Right lung (tissue), 5 donors: ENCODE results near the gene OPRL1. TPM values are rescaled to one million over a fixed set of nuclear protein-coding genes. Genes with fewer than 3 reads are reported as not detected.
"Not testable (repeated sequence)": the region's sequence is repeated elsewhere in the genome, so short reads cannot be mapped to it uniquely, and the experiment has no call there.

Experiments
- DNase-seq, 2 donors: peaks; one replicate each; pipeline ENCODE4 v3.0.0-alpha.2; 2013
- polyA plus RNA-seq, 5 donors: library from polyadenylated mRNA; unstranded; fragments of 120-200 nt; gene quantifications; one replicate each; pipeline versions ENCODE4 v1.2.1 to v1.2.3, GENCODE V29; 2013; ENCODE audit warnings: inconsistent platforms in 1 of 5, low replicate concordance in 1 of 5; ENCODE audit not compliant: insufficient read length in 5 of 5, insufficient read depth in 1 of 5

Gene OPRL1
- polyA plus RNA-seq, 5 donors = 1.8 to 2.6 (median 2.4) TPM

DNA sequence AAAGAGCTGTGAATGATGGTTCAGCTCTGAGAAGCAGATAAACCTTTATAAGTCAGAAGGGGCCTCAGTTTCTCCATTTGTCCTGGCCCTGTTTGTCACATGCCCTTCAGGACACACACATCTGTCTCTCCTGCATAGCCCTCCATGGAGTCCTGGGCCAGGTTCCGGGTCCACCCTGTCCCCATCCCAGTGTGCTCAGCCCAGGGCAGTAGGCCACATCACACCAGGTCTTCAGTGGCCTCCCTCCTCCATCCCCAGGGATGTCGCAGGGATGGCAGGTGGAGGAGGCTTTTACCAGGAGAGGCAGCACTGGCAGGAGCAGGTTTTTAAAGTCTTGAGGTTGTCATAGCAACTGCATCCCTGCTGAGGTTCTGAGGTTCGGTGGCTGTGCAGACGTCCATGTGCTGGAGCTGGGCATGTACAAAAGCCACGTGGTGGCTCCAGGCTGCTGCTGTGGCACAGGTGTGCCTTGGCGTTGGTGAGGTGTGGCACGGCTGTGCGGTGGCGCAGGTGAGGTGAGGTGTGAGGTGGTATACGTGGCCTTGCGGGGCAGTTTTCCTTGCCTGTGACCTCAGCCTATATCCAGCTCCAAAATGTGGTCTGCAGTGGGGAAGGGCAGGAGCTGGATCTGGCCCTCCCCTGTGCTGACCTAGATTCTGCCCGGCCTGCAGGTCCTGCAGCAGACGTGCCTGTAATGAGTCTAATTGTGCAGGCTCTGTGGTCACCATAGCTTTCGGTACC lies 35.5 kb downstream of the OPRL1 start:
- no peak for DNase-seq

DNA sequence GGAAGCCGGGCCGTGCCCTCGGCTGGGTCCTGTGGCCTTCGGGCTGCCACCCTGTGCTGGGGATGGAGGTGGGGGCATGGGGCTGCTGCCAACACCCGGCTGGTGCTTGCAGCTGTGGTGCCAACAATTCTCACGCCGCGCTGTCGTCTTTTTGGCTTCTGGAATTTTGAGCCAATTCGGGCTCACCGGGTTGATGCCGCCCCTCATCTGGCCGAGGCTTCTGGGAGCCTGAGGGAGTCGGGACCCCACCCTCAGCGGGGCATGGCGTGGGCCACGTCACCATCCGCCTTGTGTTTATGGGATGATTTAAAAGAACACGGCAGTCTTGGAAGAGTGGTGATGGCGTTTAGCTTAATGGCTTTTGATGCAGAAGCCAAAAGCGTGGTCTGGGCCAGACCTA lies 36.1 kb downstream of the OPRL1 start:
- no peak for DNase-seq

DNA sequence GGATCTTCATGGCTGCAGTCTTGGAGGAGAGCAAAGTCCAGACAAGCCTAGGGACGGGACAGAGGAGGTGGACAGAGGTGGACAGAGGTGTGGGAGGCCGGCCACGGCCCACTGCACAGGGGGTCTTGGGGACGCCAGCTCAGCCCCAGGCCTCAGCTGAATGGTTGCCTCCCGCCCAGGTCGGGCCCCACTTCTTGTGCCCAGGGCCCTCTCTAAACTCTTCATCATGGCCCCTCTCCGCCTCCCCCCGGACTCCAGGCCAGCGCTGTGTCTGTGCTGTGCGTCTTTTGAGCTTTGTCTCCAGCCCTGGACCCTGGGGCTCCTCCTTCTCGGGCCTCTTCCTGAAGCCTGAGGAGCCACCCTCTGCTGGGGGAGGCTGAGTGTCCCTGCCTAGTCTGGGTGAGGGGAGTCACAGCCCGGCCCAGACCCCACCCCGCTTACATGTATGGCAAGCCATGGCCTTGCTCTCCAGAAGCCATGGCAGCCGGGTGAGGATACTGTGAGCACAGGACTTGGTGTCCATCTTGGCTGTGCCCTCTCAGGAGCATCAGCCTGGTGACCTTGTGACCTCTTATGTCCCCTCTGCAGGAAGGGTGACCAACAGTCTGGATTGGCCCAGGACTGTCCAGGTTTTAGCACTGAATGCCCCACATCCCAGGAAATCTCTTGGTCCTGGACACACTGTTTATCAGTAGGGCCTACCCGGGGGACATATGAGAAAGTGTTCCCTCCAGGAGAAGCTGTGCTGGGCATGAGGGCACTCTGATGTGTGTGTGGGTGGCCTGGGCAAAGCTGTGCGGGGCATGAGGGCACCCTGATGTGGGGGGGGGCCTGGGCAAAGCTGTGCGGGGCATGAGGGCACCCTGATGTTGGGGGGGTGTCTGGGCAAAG lies 36.9 kb downstream of the OPRL1 start:
- no peak for DNase-seq

DNA sequence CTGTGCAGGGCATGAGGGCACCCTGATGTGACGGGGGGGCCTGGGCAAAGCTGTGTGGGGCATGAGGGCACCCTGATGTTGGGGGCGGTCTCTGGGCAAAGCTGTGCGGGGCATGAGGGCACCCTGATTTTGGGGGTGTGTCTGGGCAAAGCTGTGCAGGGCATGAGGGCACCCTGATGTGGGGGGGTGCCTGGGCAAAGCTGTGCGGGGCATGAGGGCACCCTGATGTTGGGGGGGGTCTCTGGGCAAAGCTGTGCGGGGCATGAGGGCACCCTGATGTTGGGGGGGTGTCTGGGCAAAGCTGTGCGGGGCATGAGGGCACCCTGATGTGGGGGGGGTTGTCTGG lies 37.5 kb downstream of the OPRL1 start:
- DNase-seq = not testable (repeated sequence)

DNA sequence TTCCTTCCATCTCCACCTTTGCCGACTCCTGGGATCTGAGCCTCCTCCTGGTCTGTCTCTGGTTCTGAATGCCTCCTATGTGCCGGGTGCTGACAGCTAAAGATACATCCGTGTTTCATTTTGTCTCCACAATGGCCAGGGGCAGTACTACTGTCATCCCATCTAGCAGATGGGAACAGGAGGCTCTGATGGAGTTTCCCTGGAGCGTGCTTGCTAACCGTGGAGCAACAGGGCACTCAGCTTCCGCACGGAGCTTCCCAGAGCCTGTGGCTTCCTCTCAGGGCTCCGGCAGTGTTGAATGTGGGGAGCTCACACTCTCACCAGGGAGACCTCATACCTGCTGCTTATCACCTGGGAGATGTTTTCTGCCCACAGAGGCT lies 39.4 kb downstream of the OPRL1 start:
- DNase-seq = no peak

DNA sequence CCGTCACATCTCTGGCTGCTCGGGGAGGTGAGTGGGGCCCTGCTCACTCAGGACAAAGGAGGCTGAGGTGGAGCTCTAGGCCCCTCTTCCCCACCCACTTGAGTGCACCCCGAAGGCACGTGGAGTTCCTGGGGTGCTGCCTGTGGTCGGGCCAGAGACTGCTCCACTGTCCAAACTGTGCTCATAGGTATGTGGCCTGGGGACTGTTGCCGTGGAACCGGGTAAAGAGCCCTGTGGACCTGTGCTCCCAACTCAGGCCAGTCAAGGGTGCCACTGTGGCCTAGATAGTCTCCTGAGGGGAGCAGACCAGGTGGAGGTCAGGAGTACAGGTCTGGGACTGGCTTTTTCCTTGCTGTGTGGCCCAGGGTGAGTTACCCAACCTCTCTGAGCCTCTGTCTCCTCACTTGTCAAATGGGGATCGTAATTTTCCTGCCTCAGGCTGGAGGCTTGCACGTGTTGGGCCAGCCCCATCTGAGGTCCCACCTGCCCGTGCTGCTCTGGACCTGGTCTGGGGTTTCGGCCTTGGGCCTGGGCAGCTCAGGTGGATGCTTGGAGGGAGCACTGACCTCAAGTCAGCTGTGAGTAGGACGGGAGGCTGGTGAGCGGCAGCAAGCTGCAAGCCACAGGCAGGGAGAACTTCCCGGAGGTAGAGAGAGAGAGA lies 39.9 kb downstream of the OPRL1 start:
- DNase-seq = no peak

DNA sequence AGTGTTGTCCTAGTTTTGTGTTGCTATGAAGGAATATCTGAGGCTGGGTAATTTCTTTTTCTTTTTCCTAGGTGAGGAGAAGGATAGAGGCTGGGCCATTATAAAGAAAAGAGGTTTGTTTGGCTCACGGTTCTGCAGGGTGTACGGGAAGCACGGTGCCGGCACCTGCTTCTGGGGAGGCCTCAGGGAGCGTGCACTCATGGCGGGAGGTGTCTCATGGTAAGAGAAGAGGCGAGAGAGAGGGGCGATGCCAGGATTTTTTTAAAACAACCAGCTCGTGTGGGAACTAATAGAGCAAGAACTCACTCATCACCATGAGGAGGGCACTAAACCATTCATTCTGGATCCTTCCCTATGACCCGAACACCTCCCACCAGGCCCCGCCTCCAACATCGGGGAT lies 41.7 kb downstream of the OPRL1 start:
- no peak for DNase-seq

DNA sequence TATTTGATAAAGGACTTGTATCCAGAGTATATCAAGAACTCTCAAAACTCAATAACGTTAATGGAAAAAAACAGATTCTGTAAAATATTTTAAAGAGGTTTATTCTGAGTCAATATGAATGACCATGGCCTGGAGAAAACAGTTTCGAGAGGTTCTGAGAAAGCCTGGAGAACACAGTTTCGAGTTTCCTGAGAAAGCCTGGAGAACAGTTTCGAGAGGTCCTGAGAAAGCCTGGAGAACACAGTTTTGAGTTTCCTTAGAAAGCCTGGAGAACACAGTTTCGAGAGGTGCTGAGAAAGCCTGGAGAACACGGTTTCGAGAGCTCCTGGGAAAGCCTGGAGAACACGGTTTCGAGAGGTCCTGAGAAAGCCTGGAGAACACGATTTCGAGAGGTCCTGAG lies 43.0 kb downstream of the OPRL1 start:
- not testable (repeated sequence) for DNase-seq

DNA sequence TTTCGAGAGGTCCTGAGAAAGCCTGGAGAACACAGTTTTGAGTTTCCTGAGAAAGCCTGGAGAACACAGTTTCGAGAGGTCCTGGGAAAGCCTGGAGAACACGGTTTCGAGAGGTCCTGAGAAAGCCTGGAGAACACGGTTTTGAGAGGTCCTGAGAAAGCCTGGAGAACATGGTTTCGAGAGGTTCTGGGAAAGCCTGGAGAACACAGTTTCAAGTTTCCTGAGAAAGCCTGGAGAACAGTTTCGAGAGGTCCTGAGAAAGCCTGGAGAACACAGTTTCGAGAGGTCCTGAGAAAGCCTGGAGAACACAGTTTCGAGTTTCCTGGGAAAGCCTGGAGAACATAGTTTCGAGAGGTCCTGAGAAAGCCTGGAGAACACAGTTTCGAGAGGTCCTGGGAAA lies 43.6 kb downstream of the OPRL1 start:
- DNase-seq = not testable (repeated sequence)

DNA sequence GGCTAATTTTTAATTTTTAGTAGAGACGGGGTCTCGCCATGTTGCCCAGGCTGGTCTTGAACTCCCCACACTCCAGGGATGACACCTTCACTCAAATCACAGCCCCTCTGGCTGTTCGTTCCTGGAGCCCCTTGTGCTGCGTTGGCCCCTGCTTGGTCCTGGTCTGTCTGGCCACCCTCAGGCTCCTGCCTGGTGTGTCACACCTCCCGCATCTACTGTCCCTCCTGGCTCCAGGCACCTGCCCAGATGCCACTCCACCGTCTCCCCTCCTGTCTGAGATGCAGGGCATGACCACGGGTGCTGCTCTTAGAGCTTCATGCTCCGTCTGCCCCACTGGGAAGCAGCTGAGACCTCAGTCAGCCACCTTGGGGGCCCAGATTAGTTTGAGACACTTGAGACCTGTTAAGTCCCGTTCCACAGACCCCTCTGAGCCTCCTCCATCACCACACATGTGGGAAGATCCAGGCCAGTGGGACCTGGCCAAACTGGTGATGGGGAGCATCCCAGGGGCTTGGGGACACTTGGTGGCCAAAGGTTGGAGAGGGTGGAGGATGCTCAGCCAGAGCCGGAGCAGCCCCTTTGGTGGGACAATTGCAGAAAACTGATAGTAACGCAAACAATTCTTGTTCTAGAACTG lies 49.4 kb downstream of the OPRL1 start:
- no peak for DNase-seq

DNA sequence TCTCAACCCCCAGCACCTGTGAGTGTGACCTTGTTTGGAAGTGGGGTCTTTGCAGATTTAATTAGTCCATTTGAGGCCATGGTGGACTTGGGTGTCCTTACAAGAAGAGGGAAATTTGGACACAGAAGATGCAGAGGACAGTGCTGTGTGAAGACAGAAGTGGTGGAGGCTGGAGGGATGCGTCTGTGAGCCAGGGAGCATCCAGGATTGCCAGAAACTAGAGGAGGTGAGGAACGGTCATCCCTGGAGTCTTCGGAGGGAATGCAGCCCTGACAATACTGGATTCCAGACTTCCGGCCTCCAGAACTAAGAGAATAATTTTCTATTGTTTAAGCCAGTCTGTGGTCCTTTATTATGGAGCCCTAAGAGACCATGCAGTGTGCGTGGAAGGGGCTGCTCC lies 50.4 kb downstream of the OPRL1 start:
- DNase-seq = no peak

DNA sequence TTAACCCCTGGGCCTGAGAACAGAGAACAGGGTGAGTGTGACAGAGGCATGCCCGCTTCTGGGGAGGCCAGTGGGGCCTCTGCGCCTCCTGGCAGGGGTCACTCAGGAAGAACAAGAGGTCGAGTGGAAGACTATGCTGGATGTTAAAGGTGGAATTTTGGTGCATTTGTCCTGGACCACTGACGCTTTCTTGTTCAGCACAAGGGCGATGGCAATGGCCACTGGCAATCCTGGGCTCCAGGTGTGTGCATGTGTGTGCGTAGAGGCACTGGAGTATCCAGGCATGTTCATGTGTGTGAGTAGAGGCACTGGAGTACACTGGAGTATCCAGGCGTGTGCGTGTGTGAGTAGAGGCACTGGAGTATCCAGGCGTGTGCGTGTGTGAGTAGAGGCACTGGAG lies 51.0 kb downstream of the OPRL1 start:
- no peak for DNase-seq

DNA sequence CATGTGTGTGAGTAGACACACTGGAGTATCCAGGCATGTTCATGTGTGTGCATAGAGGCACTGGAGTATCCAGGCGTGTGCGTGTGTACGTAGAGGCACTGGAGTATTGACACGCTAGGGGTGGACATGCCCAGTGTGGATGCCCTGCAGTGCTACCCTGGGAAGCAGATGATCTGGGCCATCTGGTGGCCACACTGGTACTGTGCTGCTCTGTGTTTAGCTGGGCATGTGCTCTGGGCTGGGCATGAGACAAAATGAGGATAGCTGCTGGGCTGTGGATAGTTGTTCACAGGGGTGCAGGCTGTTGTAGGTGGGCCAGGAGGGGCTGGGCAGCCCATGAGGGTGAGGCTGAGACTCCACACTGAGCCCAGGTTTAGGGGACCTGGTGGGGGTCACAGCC lies 51.5 kb downstream of the OPRL1 start:
- no peak for DNase-seq

DNA sequence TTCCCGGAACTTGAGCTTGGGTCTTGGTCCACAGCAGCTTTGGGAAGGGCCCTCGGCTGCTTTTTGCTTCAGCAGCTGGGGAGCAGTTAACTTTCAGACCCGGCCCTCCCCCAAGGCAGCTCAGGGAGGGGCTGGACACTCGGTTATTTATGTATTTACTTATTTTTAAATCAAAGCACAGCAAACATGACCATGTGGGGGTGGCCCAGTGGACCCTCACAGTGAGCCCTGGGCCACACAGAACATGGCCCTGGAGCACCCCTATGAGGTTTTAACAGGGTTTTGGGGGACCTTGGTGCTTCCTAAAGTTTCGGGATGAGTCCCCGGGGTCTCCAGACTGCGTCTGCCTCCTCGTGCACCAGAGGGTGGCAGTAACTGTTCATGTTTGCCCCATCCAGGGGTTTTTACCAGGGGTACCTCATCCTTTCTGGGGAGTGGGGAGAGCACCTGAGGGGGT lies 54.1 kb downstream of the OPRL1 start:
- no peak for DNase-seq

DNA sequence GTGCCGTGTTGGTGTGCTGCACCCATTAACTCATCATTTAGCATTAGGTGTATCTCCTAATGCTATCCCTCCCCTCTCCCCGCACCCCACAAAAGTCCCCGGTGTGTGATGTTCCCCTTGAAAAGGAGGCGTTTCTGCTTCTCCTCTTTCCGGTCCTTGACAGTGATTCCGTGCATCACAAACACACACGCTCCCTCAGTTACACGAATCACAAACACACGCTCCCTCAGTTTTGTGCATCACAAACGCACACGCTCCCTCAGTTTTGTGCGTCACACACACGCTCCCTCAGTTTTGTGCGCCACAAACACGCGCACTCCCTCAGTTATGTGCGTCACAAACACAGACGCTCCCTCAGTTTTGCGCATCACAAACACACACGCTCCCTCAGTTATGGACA lies 54.9 kb downstream of the OPRL1 start:
- not testable (repeated sequence) for DNase-seq

DNA sequence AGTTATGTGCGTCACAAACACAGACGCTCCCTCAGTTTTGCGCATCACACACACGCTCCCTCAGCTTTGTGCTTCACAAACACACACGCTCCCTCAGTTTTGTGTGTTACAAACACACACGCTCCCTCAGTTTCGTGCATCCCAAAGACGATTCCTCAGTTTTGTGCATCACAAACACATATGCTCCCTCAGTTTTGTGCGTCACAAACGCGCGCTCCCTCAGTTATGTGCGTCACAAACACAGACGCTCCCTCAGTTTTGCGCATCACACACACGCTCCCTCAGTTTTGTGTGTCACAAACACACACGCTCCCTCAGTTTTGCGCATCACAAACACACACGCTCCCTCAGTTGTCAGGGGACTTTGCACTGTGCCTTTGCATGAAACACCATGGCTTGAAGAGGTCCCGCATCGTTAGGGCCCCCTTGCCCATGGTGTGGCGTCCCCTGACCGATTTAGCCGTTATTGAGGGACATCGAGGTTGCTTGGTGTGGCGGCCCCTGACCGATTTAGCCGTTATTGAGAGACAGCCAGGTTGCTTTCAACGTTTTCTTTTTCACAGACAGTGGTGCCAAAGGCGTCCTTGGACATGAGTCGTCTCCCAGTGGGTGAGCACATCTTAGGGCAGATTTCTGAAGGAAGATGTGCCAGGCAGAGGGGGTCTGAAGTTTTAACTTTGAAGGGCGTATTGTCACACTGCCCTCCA lies 56.3 kb downstream of the OPRL1 start:
- DNase-seq = no peak

DNA sequence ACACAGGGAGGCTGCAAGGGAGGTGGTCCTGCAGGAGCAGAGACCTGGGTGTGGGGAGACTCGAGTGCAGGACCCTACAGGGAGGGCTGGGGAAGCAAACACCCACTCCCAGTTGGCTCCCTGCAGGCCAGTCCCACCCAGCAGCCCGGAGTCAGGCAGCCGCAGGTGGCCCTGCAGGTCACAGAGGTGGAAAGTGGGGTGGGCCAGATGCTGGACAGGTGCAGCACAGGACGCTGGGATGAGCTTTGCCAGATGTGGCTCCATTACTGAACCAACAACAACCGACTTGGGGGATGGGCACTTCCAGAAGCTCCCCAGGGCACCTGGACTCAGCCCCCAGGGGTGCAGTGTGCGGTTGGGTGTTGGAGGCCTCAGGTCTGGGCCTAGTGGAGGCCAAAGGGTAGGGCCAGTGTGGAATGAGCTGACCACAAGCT lies 57.7 kb downstream of the OPRL1 start:
- DNase-seq = no peak

DNA sequence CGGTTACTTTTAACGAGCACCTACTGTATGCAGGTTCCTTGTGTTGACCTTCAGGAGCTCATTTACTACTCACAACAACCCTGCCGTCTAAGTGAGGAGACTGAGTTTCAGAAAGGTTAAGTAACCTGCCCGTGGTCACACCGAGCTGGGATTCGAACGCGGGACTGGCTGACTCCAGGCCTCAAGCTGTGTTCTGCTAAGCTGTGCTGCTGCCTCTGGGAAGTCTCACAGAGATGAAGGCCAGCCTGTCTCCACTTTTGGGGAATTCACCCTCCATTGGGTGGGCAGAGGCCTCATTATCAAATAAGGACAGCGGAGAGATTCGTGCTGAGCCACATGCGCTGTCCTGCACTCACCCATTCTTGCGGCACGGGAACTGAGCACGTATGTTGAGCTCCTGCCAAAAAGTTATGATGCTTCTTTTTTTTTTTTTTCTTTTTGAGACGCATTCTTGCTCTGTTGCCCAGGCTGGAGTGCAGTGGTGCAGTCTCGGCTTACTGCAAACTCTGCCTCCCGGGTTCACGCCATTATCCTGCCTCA lies 58.5 kb downstream of the OPRL1 start:
- DNase-seq = no peak

DNA sequence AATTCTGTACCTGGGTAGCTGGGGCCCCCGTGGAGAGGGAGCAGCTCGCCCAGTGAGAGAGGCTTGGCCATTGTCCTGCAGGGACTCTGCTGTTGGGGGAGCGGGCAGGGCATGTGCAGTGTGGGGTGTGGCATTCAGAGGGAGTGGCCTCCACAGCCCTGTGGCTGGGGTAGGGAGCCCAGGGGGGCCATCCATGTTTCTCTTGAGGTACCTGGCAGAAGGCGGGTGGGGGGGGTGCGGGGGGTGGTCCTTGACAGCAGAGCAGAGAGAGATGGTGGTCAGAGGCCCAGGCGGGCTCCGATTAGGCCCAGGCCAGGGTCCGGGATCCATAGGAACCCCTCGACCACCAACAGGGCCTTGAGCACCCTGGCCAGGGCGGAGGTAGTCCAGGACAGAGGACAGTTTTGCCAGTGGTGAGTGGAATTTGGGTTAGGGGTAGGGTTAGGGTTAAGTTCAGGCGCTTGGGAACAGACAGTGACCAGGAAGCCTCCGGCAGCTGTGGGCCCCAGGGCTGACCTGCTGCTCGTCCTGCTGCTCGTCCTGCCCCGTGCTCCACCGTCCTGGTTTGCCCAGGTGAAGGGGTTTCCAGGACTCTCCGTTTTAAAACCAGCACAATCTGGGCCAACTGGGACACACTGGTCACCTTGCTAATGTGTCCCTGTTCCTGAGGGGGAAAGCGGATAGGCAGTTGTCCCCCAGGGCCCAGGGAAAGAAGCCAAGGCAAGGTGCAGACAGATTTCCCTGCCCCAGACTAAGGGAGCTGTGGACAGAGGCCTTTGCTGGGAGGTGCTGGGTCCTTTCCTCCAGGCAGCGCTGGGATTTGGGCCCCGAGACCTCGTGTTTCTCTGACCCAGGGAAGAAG lies 59.5 kb downstream of the OPRL1 start:
- DNase-seq = no peak
